ENCODE measurements around the gene MDM2.

MDM2 gene

GRCh38 chr12:68807576-68808387 lies at the start of gene MDM2:
Gene MDM2, plus strand, starts transcription at chr12:68808177. Its CDS starts 301 bp downstream, at chr12:68808478.
- DNase-seq (ENCODE audit: extremely low spot score) = peak; percentile 96
- peak; percentile 77 for TF ChIP-seq CTCF (IDR thresholded peaks at IDR 0.05; ENCODE audit: control extremely low read depth, extremely low read depth, low read depth, missing control alignments)

GRCh38 chr12:68759852-68760251 lies 48.1 kb upstream of the MDM2 start:
- ChIA-PET CTCF (interaction anchor here (1.3 kb wide), 1 partner anchor 55 kb away, joined by 3 read pairs; no protein-coding TSS in a partner anchor), POLR2A (no interaction called here)
- DNase-seq (ENCODE audit: extremely low spot score) = no peak
- no peak for TF ChIP-seq CTCF (IDR thresholded peaks at IDR 0.05; ENCODE audit: control extremely low read depth, extremely low read depth, low read depth, missing control alignments)

More at GRCh38 chr12:68807576-68808387, at the start of gene MDM2:
- ChIA-PET CTCF (interaction anchor here (0.7 to 2.5 kb wide), 16 partner anchors 9 to 584 kb away, joined by 3 to 26 read pairs (median 4); no protein-coding TSS in a partner anchor), POLR2A (interaction anchor here (0.6 to 2.8 kb wide), 11 partner anchors 9 to 198 kb away, joined by 3 to 19 read pairs (median 4); partner anchors contain the start of genes RAP1B and SLC35E3)

- POLR2A ChIA-PET = no interaction called here
- no peak for DNase-seq (ENCODE audit: extremely low spot score)
- CTCF ChIA-PET = interaction anchor here (1.3 kb wide), 1 partner anchor 56 kb away, joined by 3 read pairs; no protein-coding TSS in a partner anchor
- TF ChIP-seq CTCF (IDR thresholded peaks at IDR 0.05; ENCODE audit: control extremely low read depth, extremely low read depth, low read depth, missing control alignments) = no peak
Measured at GRCh38 chr12:68760806-68761441, 47.1 kb upstream of the MDM2 start.

GRCh38 chr12:68761442-68761812 lies 46.5 kb upstream of the MDM2 start:
- DNase-seq (ENCODE audit: extremely low spot score) = no peak
- TF ChIP-seq CTCF (IDR thresholded peaks at IDR 0.05; ENCODE audit: control extremely low read depth, extremely low read depth, low read depth, missing control alignments) = no peak
- POLR2A ChIA-PET = no interaction called here
- CTCF ChIA-PET = no interaction called here

GRCh38 chr12:68761901-68762630 lies 45.9 kb upstream of the MDM2 start:
- DNase-seq (ENCODE audit: extremely low spot score) = no peak
- TF ChIP-seq CTCF (IDR thresholded peaks at IDR 0.05; ENCODE audit: control extremely low read depth, extremely low read depth, low read depth, missing control alignments) = no peak
- POLR2A ChIA-PET = no interaction called here
- CTCF ChIA-PET = no interaction called here

- CTCF ChIA-PET = interaction anchor here (1.3 kb wide), 1 partner anchor 29 kb away, joined by 3 read pairs; no protein-coding TSS in a partner anchor
- TF ChIP-seq CTCF (IDR thresholded peaks at IDR 0.05; ENCODE audit: control extremely low read depth, extremely low read depth, low read depth, missing control alignments) = no peak
- DNase-seq (ENCODE audit: extremely low spot score) = no peak
- POLR2A ChIA-PET = no interaction called here
Measured at GRCh38 chr12:68762691-68763090, 45.3 kb upstream of the MDM2 start.

Data from GM10248 (cell line).